ENCODE data around the gene TLE6. TPM values are rescaled to one million over a fixed set of nuclear protein-coding genes. Genes with fewer than 3 reads are reported as not detected.
A peak's percentile ranks its signal among the peaks of the same experiment; 100 is the strongest.

The TLE6 gene
- total and polyA plus RNA-seq, 2 of the 13 experiments (the other 11 are each of a cell fraction or from before 2014, with no cell fraction given): 0.24 to 5.5 TPM

- TF ChIP-seq PRPF4 (IDR thresholded peaks at IDR 0.05; ENCODE audit: low read depth, low read length, poor library complexity, severe bottlenecking) (no peak), EED (CRISPR knock-in tag; IDR thresholded peaks at IDR 0.05) (no peak), ATF7-NPFF (CRISPR knock-in tag; IDR thresholded peaks at IDR 0.05; ENCODE audit: low read depth) (no peak), CREB3 (CRISPR knock-in tag; IDR thresholded peaks at IDR 0.05) (no peak), ZNF569 (CRISPR knock-in tag; IDR thresholded peaks at IDR 0.05; ENCODE audit: borderline replicate concordance) (no peak), CSRNP1 (CRISPR knock-in tag; IDR thresholded peaks at IDR 0.05) (no peak), ZNF772 (CRISPR knock-in tag; IDR thresholded peaks at IDR 0.05) (peak; percentile 70), FOSL1 (CRISPR knock-in tag; IDR thresholded peaks at IDR 0.05; ENCODE audit: borderline replicate concordance) (no peak), JUNB (CRISPR knock-in tag; IDR thresholded peaks at IDR 0.05; ENCODE audit: borderline replicate concordance) (no peak), MXI1 (IDR thresholded peaks at IDR 0.05; ENCODE audit: borderline replicate concordance, low read depth, low read length) (no peak; the same call in 2 of the 3 replicates), NFRKB (IDR thresholded peaks at IDR 0.05) (no peak), BCL6 (CRISPR knock-in tag; IDR thresholded peaks at IDR 0.05) (peak; percentile 59), ZNF292 (CRISPR knock-in tag; IDR thresholded peaks at IDR 0.05; ENCODE audit: borderline replicate concordance, low read depth) (peak; percentile 50; the same call in 1 of the 2 replicates), PLRG1 (conservative IDR thresholded peaks at IDR 0.05) (no peak), ZNF382 (CRISPR knock-in tag; IDR thresholded peaks at IDR 0.05; ENCODE audit: borderline replicate concordance) (no peak)
- TF ChIP-seq, protein P1, sequence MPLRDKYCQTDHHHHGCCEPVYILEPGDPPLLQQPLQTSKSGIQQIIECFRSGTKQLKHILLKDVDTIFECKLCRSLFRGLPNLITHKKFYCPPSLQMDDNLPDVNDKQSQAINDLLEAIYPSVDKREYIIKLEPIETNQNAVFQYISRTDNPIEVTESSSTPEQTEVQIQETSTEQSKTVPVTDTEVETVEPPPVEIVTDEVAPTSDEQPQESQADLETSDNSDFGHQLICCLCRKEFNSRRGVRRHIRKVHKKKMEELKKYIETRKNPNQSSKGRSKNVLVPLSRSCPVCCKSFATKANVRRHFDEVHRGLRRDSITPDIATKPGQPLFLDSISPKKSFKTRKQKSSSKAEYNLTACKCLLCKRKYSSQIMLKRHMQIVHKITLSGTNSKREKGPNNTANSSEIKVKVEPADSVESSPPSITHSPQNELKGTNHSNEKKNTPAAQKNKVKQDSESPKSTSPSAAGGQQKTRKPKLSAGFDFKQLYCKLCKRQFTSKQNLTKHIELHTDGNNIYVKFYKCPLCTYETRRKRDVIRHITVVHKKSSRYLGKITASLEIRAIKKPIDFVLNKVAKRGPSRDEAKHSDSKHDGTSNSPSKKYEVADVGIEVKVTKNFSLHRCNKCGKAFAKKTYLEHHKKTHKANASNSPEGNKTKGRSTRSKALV (CRISPR knock-in tag; IDR thresholded peaks at IDR 0.05): 0 out of 2 replicates have a peak, but pooled peaks have one; percentile 22
- TF ChIP-seq, protein P2, sequence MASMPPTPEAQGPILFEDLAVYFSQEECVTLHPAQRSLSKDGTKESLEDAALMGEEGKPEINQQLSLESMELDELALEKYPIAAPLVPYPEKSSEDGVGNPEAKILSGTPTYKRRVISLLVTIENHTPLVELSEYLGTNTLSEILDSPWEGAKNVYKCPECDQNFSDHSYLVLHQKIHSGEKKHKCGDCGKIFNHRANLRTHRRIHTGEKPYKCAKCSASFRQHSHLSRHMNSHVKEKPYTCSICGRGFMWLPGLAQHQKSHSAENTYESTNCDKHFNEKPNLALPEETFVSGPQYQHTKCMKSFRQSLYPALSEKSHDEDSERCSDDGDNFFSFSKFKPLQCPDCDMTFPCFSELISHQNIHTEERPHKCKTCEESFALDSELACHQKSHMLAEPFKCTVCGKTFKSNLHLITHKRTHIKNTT (CRISPR knock-in tag; IDR thresholded peaks at IDR 0.05): no peak
Measured at GRCh38 chr19:3036119-3036976, 59.0 kb downstream of the TLE6 start (continued).

Data from HepG2 (cell line).